Prostate gland (tissue), 2 donors: ENCODE measurements around the gene TMED4.

Experiments used
- POLR2AphosphoS5 ChIP-seq: sonication (generic); formaldehyde crosslinking; IDR thresholded peaks from one replicate; pipeline ENCODE4 v1.6.1; 2017; ENCODE audit warnings: antibody characterized with exemption
- TF ChIP-seq, protein P1 (sequence below), 4 experiments: fragments of 200-600 bp in 2 of 4; fragments of 450-650 bp in 2 of 4; sonication (generic) in 2 of 4; IDR thresholded peaks; 1 replicate in 3 of 4; 2 replicates in 1 of 4; pipeline ENCODE4 v1.5.1; 2016 to 2019; ENCODE audit warnings: antibody characterized with exemption in 4 of 4, mild to moderate bottlenecking in 2 of 4, moderate library complexity in 2 of 4

DNA sequence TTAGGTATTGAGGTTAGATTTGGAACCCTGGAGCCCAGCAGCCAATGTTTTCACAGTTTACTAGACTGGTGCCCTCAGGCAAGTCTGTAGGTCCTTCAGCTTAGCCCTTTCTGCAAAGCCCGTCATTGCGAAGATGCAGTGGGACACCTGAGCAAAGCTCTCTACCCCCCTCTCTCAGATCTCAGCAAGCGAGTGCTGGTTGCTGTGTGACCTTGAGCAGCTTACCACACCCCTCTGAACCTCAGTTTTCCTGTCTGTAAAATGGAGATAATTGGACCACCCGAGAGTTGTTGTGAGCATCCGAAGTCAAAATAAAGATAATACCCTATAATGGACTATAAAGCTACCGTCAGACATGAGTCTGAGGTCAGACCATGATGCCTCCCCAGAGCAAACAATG, 44.6 kb downstream of the TMED4 start:
- TF ChIP-seq POLR2AphosphoS5: no peak
- TF ChIP-seq, protein P1, sequence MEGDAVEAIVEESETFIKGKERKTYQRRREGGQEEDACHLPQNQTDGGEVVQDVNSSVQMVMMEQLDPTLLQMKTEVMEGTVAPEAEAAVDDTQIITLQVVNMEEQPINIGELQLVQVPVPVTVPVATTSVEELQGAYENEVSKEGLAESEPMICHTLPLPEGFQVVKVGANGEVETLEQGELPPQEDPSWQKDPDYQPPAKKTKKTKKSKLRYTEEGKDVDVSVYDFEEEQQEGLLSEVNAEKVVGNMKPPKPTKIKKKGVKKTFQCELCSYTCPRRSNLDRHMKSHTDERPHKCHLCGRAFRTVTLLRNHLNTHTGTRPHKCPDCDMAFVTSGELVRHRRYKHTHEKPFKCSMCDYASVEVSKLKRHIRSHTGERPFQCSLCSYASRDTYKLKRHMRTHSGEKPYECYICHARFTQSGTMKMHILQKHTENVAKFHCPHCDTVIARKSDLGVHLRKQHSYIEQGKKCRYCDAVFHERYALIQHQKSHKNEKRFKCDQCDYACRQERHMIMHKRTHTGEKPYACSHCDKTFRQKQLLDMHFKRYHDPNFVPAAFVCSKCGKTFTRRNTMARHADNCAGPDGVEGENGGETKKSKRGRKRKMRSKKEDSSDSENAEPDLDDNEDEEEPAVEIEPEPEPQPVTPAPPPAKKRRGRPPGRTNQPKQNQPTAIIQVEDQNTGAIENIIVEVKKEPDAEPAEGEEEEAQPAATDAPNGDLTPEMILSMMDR (IDR thresholded peaks at IDR 0.05): no peak
